ENCODE data around the gene HOXD11. TPM values are rescaled to one million over a fixed set of nuclear protein-coding genes. Genes with fewer than 3 reads are reported as not detected.

HOXD11 gene
- total RNA-seq, 1 donor from 2014 or later: not detected

GRCh38 chr2:176124110-176124946, 17.2 kb downstream of the HOXD11 start:
- H3K36me3 ChIP-seq: no peaks in the 10 kb centered on the region
- intact Hi-C loops (cut with DNase I): loop anchor here (5.0 to 10.0 kb wide), 2 partner anchors 42 to 1210 kb away; partner anchors contain the start of gene EVX2
- H3K9me3 ChIP-seq: no peaks in the 10 kb centered on the region
- TF ChIP-seq CTCF (IDR thresholded peaks at IDR 0.05): no peak
- peak in 1 of 2 donors; percentile 62 for DNase-seq (ENCODE audit: low spot score in 2 of 2)
- H3K4me1 ChIP-seq: peaks cover 11 to 13% of the 10 kb centered on the region in 2 donors
- H3K27me3 ChIP-seq: peaks cover 9% of the 10 kb centered on the region
- H3K27ac ChIP-seq: no peak overlapping the region
- no peak overlapping the region for H3K4me3 ChIP-seq

GRCh38 chr2:176124947-176125771, 18.1 kb downstream of the HOXD11 start:
- DNase-seq (ENCODE audit: low spot score in 2 of 2): peak in 1 of 2 donors; percentile 53
- Histone ChIP-seq H3K27me3 (peaks cover 8% of the 10 kb centered on the region), H3K36me3 (no peaks in the 10 kb centered on the region), H3K27ac (no peak overlapping the region), H3K9me3 (no peaks in the 10 kb centered on the region), H3K4me1 (peaks cover 11 to 14% of the 10 kb centered on the region in 2 donors), H3K4me3 (no peak overlapping the region)
- intact Hi-C loops (cut with DNase I): loop anchor here (5.0 to 10.0 kb wide), 5 partner anchors 43 to 1210 kb away; partner anchors contain the start of gene EVX2
- TF ChIP-seq CTCF (IDR thresholded peaks at IDR 0.05): no peak

- no peak for TF ChIP-seq CTCF (IDR thresholded peaks at IDR 0.05)
- peaks cover 11 to 14% of the 10 kb centered on the region in 2 donors for H3K4me1 ChIP-seq
- no peak overlapping the region for H3K27ac ChIP-seq
- no peaks in the 10 kb centered on the region for H3K36me3 ChIP-seq
- H3K9me3 ChIP-seq: no peaks in the 10 kb centered on the region
- peak in 1 of 2 donors; percentile 3 for DNase-seq (ENCODE audit: low spot score in 2 of 2)
- intact Hi-C loops (cut with DNase I): loop anchor here (2.0 to 10.0 kb wide), 5 partner anchors 527 to 1209 kb away; no protein-coding TSS in a partner anchor
- peaks cover 5% of the 10 kb centered on the region for H3K27me3 ChIP-seq
- no peak overlapping the region for H3K4me3 ChIP-seq
Observed at GRCh38 chr2:176125772-176126054, 18.6 kb downstream of the HOXD11 start.

GRCh38 chr2:176126929-176127773, 20.1 kb downstream of the HOXD11 start:
- peak; percentile 78 to 89 (median 86) for TF ChIP-seq CTCF (IDR thresholded peaks at IDR 0.05)
- intact Hi-C loops (cut with DNase I): loop anchor here (1.0 to 10.0 kb wide), 6 partner anchors 511 to 1208 kb away; no protein-coding TSS in a partner anchor
- no peaks in the 10 kb centered on the region for H3K9me3 ChIP-seq
- no peak overlapping the region for H3K27ac ChIP-seq
- H3K27me3 ChIP-seq: no peaks in the 10 kb centered on the region
- H3K36me3 ChIP-seq: no peaks in the 10 kb centered on the region
- no peak overlapping the region for H3K4me3 ChIP-seq
- peaks cover 10 to 17% of the 10 kb centered on the region in 2 donors for H3K4me1 ChIP-seq
- DNase-seq (ENCODE audit: low spot score in 2 of 2): peak in 1 of 2 donors; percentile 81

GRCh38 chr2:176127774-176128072, 20.6 kb downstream of the HOXD11 start:
- H3K27ac ChIP-seq: no peak overlapping the region
- no peak overlapping the region for H3K4me3 ChIP-seq
- intact Hi-C loops (cut with DNase I): loop anchor here (1.0 to 10.0 kb wide), 6 partner anchors 511 to 1207 kb away; no protein-coding TSS in a partner anchor
- H3K27me3 ChIP-seq: no peaks in the 10 kb centered on the region
- no peak for DNase-seq (ENCODE audit: low spot score in 2 of 2)
- TF ChIP-seq CTCF (IDR thresholded peaks at IDR 0.05): no peak
- H3K36me3 ChIP-seq: no peaks in the 10 kb centered on the region
- peaks cover 5 to 12% of the 10 kb centered on the region in 2 donors for H3K4me1 ChIP-seq
- H3K9me3 ChIP-seq: no peaks in the 10 kb centered on the region
